ENCODE results near the gene ZNF175. TPM values are rescaled to one million over a fixed set of nuclear protein-coding genes. Genes with fewer than 3 reads are reported as not detected.

Gene ZNF175
- total and polyA plus RNA-seq, 2 donors (not counting 3 experiments of a cell fraction or from before 2014, with no cell fraction given), result 4.9 to 16.5 TPM

DNA sequence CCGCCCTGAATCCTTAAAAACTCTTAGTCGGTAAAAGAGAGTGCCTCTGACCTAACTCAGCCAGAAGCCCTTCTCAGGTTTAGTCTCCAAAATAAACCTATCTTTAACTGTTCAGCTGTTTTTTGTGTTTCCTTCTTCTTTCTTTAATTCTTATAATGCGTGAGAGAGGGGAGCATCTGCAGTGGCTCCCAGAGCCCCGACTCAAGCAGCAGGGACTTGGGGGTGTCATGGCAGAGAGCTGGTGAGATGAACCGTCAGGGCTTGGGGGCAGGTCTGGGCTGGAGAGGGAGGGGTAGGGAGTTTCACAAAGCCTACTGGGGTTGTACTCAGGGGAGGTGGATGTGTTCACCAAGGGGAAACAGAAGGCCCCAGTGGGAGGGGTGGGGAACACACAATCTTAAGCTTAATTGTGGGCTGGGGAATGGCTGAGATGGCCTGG lies 22.9 kb upstream of the ZNF175 start:
- no peak for DNase-seq (ENCODE audit: low read depth, low spot score)
- no peak overlapping the region for H2AFZ ChIP-seq (ENCODE audit: low read depth, low read length)
- peaks cover 28% of the 10 kb centered on the region for H3K4me1 ChIP-seq (ENCODE audit: control insufficient read depth, extremely low read depth, insufficient read depth, low read length)
- ChIA-PET CTCF (interaction anchor here (1.0 to 2.9 kb wide), 9 partner anchors 23 to 209 kb away, joined by 3 to 15 read pairs (median 4); partner anchors contain the start of gene ZNF175), POLR2A (no interaction called here)
- no peaks in the 10 kb centered on the region for H3K9me1 ChIP-seq (replicated peaks; ENCODE audit: control insufficient read depth, extremely low read depth, insufficient read depth, low read length)
- no peak for TF ChIP-seq POLR2AphosphoS5 (IDR thresholded peaks at IDR 0.05; ENCODE audit: insufficient read depth, low read depth, low read length)
- TF ChIP-seq, protein P1, sequence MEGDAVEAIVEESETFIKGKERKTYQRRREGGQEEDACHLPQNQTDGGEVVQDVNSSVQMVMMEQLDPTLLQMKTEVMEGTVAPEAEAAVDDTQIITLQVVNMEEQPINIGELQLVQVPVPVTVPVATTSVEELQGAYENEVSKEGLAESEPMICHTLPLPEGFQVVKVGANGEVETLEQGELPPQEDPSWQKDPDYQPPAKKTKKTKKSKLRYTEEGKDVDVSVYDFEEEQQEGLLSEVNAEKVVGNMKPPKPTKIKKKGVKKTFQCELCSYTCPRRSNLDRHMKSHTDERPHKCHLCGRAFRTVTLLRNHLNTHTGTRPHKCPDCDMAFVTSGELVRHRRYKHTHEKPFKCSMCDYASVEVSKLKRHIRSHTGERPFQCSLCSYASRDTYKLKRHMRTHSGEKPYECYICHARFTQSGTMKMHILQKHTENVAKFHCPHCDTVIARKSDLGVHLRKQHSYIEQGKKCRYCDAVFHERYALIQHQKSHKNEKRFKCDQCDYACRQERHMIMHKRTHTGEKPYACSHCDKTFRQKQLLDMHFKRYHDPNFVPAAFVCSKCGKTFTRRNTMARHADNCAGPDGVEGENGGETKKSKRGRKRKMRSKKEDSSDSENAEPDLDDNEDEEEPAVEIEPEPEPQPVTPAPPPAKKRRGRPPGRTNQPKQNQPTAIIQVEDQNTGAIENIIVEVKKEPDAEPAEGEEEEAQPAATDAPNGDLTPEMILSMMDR (IDR thresholded peaks at IDR 0.05; ENCODE audit: extremely low read depth in 1 of 2, insufficient read depth in 1 of 2, low read depth in 1 of 2, low read length in 2 of 2), result no peak
- TF ChIP-seq, protein P2, sequence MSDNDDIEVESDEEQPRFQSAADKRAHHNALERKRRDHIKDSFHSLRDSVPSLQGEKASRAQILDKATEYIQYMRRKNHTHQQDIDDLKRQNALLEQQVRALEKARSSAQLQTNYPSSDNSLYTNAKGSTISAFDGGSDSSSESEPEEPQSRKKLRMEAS (IDR thresholded peaks at IDR 0.05; ENCODE audit: insufficient read depth, insufficient read length), result no peak
- no peak for TF ChIP-seq GATA2 (IDR thresholded peaks at IDR 0.05; ENCODE audit: insufficient read depth, insufficient read length, low read depth, low read length)
- TF ChIP-seq FOS (IDR thresholded peaks at IDR 0.05; ENCODE audit: borderline replicate concordance, insufficient read depth, low read length), result no peak
- TF ChIP-seq MYC (IDR thresholded peaks at IDR 0.05; ENCODE audit: low read depth, low read length), result no peak
- TF ChIP-seq EZH2 (IDR thresholded peaks at IDR 0.05; ENCODE audit: borderline replicate concordance, low read depth, low read length, severe bottlenecking), result no peak
- no peak for TF ChIP-seq JUN (IDR thresholded peaks at IDR 0.05; ENCODE audit: borderline replicate concordance, insufficient read depth, insufficient read length, low read depth)
- TF ChIP-seq POLR2A (IDR thresholded peaks at IDR 0.05; ENCODE audit: low read depth, low read length), result no peak
- H4K20me1 ChIP-seq (replicated peaks; ENCODE audit: control insufficient read depth, extremely low read depth, insufficient read depth, low read length), result no peaks in the 10 kb centered on the region
- no TSS peak for BruUV-seq (replicated peaks)
- H3K9me3 ChIP-seq (replicated peaks; ENCODE audit: control insufficient read depth, insufficient read depth, low read length), result no peaks in the 10 kb centered on the region
- no peaks in the 10 kb centered on the region for H3K36me3 ChIP-seq (ENCODE audit: control insufficient read depth in 2 of 2, extremely low read depth in 1 of 2, insufficient read depth in 2 of 2, low read length in 2 of 2)
- no peaks in the 10 kb centered on the region for H3K79me2 ChIP-seq (ENCODE audit: control insufficient read depth, insufficient read depth, low read length)
- FAIRE-seq, result peak; percentile 44
- no peaks in the 10 kb centered on the region for H3K27me3 ChIP-seq (ENCODE audit: control insufficient read depth in 2 of 2, insufficient read depth in 2 of 2, low read length in 2 of 2)
- dilution Hi-C loops (cut with MboI; ENCODE audit: extremely low pct_ligation_motif_present, low sequenced_read_pairs), result no loop called here
- no peak overlapping the region for H3K4me3 ChIP-seq (replicated peaks in 1 of 3; ENCODE audit: insufficient read depth in 1 of 3, low read depth in 1 of 3, low read length in 3 of 3)
- peak overlapping the region; percentile 89 for H3K27ac ChIP-seq (ENCODE audit: insufficient read depth, low read depth, low read length)
- intact Hi-C loops (cut with micrococcal nuclease), result no loop called here
- peak overlapping the region; percentile 65 for H3K9ac ChIP-seq (replicated peaks; ENCODE audit: extremely low read depth, insufficient read depth, low read length)
- peak overlapping the region; percentile 52 for H3K4me2 ChIP-seq (ENCODE audit: insufficient read depth, low read length)

Data from endothelial cell of umbilical vein (primary cell).